Measurements from ENCODE around the gene RNASEH2C.
"Not testable (repeated sequence)": the region's sequence is repeated elsewhere in the genome, so short reads cannot be mapped to it uniquely, and the experiment has no call there.

RNASEH2C gene

GRCh38 chr11:65716774-65717405 is 3.7 kb downstream of the RNASEH2C start:
- DNase-seq (ENCODE audit: low spot score): no peak

DNA sequence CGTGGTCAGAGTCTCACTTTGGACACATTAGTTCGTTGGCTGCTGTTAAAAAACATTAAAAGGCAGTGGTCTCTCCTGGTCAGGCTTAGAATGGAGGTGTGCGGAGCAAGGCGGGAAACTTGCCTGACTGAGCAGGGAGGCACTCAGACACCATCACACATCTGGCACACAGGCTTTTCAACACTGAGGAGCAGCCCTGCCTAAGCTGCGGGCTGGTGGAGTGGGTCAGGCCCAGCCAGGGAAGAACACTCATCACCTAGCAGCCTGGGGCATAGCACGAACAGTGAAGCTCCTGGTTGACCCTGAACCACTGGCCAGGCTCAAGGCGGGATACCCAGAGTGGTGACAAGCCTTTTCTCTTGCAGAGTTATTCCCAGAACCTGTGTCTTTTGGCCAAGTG is 4.3 kb downstream of the RNASEH2C start:
- DNase-seq (ENCODE audit: low spot score): no peak

DNA sequence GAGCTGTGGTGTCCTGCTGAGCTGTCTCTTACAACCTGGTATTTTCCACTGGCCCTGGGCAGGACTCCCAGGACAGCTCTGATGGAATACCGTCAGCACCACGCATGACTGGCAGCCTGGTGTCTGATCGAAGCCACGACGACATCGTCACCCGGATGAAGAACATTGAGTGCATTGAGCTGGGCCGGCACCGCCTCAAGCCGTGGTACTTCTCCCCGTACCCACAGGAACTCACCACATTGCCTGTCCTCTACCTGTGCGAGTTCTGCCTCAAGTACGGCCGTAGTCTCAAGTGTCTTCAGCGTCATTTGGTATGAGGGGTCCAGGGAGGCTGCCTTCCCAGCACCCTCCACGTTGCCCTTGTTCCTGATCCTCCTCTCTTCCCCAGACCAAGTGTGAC is 6.2 kb downstream of the RNASEH2C start:
- no peak for DNase-seq (ENCODE audit: low spot score)

- DNase-seq (ENCODE audit: low spot score): no peak
These were observed 7.2 kb downstream of the RNASEH2C start for GRCh38 chr11:65713212-65713969.

DNA sequence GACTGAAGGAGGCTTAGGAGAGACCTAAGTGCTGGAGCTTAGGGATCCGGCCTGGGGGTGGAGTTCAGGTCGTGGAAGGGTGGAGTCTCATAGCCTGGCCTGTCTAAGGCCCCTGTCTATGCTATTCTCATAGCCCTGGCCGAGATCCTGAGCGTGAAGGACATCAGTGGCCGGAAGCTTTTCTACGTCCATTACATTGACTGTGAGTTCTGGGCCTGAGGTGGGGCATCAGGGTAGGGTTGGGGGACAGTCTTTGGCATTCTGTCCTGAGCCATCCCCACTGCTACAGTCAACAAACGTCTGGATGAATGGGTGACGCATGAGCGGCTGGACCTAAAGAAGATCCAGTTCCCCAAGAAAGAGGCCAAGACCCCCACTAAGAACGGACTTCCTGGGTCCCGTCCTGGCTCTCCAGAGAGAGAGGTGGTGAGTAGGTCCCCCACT is 7.9 kb downstream of the RNASEH2C start:
- no peak for DNase-seq (ENCODE audit: low spot score)

- peak; percentile 87 for DNase-seq (ENCODE audit: low spot score)
These were observed 8.6 kb downstream of the RNASEH2C start, which contains the start of gene KAT5 for GRCh38 chr11:65711785-65712632. Gene KAT5 (plus strand): TSS chr11:65712252. CDS start chr11:65712268, 16 bp downstream.

DNA sequence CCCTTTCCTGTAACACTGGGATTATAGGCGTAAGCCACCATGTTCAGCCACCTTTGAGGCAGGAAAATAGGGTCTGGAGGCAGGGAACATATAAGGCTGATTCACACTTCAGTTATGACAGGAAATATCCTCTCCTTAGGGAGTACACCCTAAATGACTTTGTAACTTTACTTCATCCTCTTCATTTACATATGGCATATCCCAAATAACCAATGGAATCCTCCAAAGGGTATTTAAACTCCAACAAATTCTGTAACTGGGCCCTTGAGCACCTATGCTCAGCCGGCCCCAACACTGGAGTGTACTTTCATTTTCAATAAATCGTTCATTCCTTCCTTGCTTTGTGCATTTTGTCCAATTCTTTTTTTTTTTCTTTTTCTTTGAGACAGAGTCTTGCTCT is 10.2 kb downstream of the RNASEH2C start:
- DNase-seq (ENCODE audit: low spot score): no peak

DNA sequence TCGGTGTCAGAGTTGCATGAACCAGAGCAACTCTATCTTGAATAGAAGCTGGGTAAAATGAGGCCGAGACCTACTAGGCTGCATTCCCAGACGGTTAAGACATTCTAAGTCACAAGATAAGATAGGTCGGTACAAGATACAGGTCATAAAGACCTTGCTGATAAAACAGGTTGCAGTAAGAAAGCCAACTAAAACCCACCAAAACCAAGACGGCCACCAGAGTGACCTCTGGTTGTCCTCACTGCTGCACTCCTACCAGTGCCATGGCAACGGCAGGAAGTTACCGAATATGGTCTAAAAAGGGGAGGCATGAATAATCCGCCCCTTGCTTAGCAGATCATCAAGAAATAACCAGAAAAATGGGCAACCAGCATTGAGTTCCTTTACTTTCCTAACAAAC is 10.9 kb downstream of the RNASEH2C start:
- DNase-seq (ENCODE audit: low spot score): no peak

DNA sequence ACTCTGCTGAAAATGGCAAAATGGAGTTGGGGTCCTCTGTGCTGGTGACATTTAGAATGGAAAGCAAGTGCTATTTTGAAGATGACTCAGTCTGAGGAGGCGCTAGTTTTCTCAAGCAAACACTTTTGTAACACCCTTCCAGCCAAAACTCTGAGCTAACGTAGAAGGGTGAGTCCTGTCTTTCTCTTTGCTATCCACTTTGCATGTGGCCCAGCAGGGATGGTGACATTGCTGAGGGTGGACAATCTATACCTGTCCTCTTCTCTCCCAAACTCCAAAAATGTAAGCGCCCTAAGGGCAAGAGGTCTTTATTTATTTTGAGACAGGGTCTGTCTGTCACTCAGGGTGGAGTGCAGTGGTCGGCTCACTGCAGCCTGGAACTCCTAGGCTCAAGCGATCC is 12.1 kb downstream of the RNASEH2C start:
- DNase-seq (ENCODE audit: low spot score): no peak

GRCh38 chr11:65707002-65707401 is 13.6 kb downstream of the RNASEH2C start:
- DNase-seq (ENCODE audit: low spot score): not testable (repeated sequence)

DNA sequence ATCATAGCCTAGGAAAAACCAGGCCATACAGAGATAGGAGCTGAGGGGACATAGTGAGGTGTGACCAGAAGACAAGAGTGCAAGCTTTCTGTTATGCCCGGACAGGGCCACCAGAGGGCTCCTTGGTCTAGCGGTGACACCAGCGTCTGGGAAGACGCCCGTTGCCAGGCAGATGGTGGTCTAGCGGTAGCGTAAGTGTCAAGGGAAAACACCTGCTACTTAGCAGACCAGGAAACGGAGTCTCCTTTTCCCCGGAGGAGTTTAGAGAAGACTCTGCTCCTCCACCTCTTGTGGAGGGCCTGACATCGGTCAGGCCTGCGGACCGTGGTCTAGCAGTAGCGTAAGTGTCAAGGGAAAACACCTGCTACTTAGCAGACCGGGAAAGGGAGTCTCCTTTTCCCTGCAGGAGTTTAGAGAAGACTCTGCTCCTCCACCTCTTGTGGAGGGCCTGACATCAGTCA is 14.3 kb downstream of the RNASEH2C start:
- not testable (repeated sequence) for DNase-seq (ENCODE audit: low spot score)

DNA sequence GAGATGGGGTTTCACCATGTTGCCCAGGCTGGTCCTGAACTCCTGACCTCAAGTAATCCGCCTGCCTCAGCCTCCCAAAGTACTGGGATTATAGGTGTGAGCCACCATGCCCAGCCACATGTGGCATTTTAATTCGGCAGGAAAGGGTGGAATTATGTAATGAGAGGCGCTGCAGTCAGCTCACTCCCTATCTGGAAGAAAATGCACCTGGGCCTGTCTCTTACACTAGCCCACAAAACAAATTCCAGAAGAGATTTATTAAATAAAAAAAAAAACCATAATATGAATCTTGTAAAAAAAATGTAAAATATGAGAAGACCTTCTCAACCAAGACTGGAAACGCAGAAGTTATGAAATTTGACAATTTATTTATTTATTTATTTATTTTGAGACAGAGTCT is 16.8 kb downstream of the RNASEH2C start:
- no peak for DNase-seq (ENCODE audit: low spot score)

- no peak for DNase-seq (ENCODE audit: low spot score)
These were observed 18.9 kb downstream of the RNASEH2C start for GRCh38 chr11:65701686-65702085.

DNA sequence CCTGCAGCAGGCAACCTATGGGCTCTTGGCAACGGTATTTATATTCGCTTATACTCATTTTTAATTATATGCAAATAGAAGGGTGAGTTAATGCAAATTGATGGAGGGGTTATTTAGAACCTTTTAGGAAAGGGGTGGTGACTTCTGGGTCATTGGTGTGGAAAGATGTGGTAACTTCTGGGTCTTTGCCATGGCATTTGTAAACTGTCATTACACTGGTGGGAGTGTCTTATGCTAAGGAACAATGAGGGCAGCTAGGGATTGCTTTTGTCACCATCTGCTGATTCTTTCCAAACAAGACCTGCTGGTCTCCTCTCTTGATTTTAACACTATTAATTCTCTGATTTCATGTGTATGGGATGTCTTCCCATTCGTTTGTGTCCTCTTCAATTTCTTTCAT is 20.2 kb downstream of the RNASEH2C start:
- DNase-seq (ENCODE audit: low spot score): no peak

GRCh38 chr11:65699306-65699705 is 21.3 kb downstream of the RNASEH2C start:
- no peak for DNase-seq (ENCODE audit: low spot score)

DNA sequence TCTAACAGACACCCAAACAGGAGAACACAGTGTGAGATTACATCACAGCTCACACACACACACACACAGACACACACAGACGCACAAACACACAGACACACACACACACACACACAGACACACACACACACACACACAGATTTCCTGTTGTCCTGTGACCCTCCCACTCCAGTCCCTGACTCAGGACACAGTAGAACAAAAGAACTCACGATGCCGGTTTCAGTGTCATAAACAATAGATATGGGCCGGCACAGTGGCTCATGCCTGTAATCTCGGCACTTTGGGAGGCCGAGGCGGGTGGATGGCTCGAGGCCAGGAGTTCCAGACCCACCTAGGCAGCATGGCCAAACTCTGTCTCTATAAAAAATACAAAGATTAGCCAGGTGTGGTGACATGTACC is 22.4 kb downstream of the RNASEH2C start:
- DNase-seq (ENCODE audit: low spot score): no peak

- no peak for DNase-seq (ENCODE audit: low spot score)
These were observed 23.6 kb downstream of the RNASEH2C start for GRCh38 chr11:65696802-65697552.

DNA sequence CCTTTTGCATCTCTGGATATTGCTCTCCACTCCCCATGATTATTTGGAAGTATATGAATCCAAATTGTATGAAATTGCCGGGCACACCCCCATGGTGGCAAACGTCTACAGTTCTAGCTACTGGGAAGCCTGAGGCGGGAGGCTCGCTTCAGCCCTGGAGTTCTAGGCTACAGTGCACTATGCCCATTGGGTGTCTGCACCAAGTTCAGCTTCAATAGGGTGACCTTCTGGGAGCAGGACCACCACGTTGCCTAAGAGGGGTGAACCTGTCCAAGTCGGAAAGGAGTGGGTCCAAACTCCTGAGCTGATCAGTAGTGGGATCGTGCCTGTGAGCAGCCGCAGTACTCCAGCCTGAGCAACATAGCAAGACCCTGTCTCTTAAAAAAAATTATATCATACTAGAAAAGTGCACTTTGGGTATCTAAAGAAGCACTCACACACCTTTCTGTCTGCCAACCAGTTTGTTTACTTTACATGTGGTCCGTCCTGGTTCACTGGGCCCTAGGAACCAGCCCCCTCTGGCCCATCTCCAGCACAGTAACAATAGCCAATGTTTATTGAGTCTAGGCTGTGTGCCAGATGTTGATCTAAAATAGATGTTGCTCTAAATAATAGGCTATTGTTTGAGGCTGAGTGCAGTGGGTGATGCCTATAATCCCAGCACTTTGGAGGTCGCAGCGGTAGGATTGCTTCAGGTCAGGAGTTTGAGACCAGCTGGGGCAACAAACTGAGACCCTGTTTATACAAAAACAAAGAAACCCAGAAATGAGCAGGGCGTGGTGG is 24.9 kb downstream of the RNASEH2C start:
- DNase-seq (ENCODE audit: low spot score): no peak

DNA sequence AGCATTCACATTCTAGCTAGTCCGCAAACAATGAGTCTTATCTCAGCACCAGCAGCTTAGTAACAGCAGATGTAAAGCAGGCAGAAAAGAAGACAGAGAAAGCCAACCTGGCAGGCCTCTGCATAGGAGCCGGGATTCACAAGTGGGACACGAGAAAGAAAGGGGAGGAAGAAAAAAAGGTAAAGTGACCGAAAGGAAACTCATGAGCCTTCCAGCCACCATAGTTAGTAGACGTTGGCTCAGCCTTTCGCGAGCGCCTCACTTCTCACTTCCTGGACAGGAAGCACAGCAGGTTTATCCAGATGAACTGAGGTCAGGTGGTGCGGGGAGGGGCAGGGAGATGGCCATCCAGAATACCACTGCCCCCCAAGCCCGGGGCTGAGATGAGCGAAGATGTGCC is 28.2 kb downstream of the RNASEH2C start:
- no peak for DNase-seq (ENCODE audit: low spot score)

DNA sequence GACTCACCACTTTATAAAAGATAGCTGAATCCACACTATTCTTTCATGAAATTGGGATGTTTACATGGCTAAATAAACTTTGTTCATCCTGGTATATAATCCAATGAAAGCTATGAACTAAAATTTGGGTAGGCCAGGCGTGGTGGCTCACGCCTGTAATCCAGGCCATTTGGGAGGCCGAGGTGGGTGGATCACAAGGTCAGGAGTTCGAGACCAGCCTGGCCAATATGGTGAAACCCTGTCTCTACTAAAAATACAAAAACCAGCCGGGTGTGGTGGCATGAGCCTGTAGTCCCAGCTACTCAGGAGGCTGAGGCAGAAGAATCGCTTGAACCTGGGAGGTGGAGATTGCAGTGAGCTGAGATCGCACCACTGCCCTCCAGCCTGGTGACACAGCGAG is 28.8 kb downstream of the RNASEH2C start:
- DNase-seq (ENCODE audit: low spot score): not testable (repeated sequence)

GRCh38 chr11:65685981-65686380 is 34.6 kb downstream of the RNASEH2C start:
- DNase-seq (ENCODE audit: low spot score): no peak

Measured in HuH-7 (cell line).